GM21529 (cell line): ENCODE measurements around the gene PPP1R37.

Source experiments
- ATAC-seq: cut with Tn5 transposase; IDR thresholded peaks from one replicate; pipeline ENCODE4 v1.9.1; 2021; ENCODE audit not compliant: unreplicated experiment

PPP1R37 gene

GRCh38 chr19:45092747-45093678 lies at the start of gene PPP1R37:
Gene PPP1R37, plus strand, starts transcription at chr19:45093179. Its CDS starts 147 bp downstream, at chr19:45093326.
- peak; percentile 60 for ATAC-seq

GRCh38 chr19:45045671-45046353 lies 47.2 kb upstream of the PPP1R37 start:
- ATAC-seq: no peak

GRCh38 chr19:45046355-45046754 lies 46.6 kb upstream of the PPP1R37 start:
- no peak for ATAC-seq

- no peak for ATAC-seq
Observed at GRCh38 chr19:45047188-45047797, 45.7 kb upstream of the PPP1R37 start.

GRCh38 chr19:45049073-45049736 lies 43.8 kb upstream of the PPP1R37 start:
- no peak for ATAC-seq

- ATAC-seq: no peak
Observed at GRCh38 chr19:45050036-45050435, 42.9 kb upstream of the PPP1R37 start.

- ATAC-seq: no peak
Observed at GRCh38 chr19:45051929-45052579, 40.9 kb upstream of the PPP1R37 start.

GRCh38 chr19:45056831-45057230 lies 36.1 kb upstream of the PPP1R37 start:
- no peak for ATAC-seq

GRCh38 chr19:45057444-45057843 lies 35.5 kb upstream of the PPP1R37 start:
- ATAC-seq: no peak

- ATAC-seq: no peak
Observed at GRCh38 chr19:45058622-45059159, 34.3 kb upstream of the PPP1R37 start.

- no peak for ATAC-seq
Observed at GRCh38 chr19:45059258-45059965, 33.6 kb upstream of the PPP1R37 start.

- ATAC-seq: no peak
Observed at GRCh38 chr19:45061965-45062364, 31.0 kb upstream of the PPP1R37 start.

- ATAC-seq: no peak
Observed at GRCh38 chr19:45063851-45064801, 28.9 kb upstream of the PPP1R37 start.

- ATAC-seq: no peak
Observed at GRCh38 chr19:45066921-45067661, 25.9 kb upstream of the PPP1R37 start.

- ATAC-seq: no peak
Observed at GRCh38 chr19:45068041-45068440, 24.9 kb upstream of the PPP1R37 start.

- ATAC-seq: no peak
Observed at GRCh38 chr19:45069056-45069455, 23.9 kb upstream of the PPP1R37 start.

GRCh38 chr19:45070214-45070613 lies 22.8 kb upstream of the PPP1R37 start:
- no peak for ATAC-seq
